GM21786 (cell line): ENCODE data around the gene EVI5.
"Not testable (repeated sequence)": the region's sequence is repeated elsewhere in the genome, so short reads cannot be mapped to it uniquely, and the experiment has no call there.

Experiments used
- ATAC-seq: cut with Tn5 transposase; IDR thresholded peaks from one replicate; pipeline ENCODE4 v1.9.1; 2021; ENCODE audit not compliant: unreplicated experiment

The EVI5 gene

DNA sequence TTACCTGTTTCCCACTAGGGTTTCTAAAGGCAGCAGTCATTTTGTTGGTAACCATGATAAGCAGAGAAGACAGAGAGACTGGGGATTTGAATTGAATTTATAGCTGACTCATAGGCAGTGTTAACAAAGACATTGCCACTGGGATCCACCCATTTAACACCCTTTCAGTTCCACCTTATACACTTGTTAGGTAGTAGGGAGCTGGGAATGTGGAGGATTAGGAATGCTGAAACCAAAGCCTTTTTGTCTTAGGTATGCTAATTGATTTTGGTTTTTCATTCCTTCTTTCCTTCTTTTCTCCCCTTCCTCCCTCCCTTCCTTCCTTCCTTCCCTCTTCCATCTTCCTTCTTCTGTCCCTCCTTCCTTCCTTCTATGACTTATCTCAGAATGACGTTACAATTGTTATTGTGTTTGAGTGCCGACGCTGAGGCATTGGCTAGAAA is 7.5 kb upstream of the EVI5 start:
- ATAC-seq = no peak

DNA sequence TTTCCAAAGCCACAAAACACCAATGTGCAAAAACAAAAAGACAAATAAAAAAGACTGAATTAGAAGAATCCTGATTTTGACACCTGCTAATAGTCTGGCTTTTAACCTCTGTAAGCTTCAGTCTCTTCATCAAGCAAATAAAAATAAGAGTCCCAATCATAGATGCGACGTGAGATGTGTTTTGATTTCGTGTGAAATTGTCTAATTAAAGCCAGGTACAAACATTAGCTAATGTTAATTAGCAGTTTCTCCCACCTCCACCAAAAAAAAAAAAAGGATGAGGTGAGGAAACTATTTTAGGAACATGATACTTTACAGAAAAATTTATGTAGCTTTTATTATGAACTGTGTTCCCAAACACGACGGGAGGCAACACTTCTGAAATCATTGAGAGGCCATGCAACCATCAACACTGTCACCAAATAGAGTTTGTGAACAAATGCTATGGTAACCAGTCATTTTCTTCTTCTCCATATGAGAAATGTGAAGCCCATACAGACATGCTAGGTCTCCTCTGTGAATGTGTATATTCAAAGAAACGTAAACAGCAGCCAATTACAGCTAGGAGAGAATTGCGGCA is 6.7 kb upstream of the EVI5 start:
- ATAC-seq = no peak

DNA sequence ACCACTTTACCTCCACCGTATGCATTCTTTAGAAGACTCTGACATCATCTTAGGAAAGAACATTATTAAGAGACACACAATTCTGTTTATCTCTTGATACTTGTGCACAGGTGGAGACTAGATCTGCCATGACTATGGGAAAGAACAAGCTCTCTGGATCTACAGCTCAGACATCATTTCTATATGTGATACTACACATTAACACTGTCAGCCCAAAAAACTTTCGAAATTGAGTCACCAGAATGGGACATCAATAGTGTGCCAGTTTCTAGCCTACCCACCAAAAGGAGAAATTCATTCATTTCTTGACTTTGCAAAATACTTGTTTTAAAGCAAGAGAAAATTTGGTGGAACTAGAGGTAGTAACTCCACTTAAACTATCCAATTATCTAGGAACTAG is 6.0 kb upstream of the EVI5 start:
- ATAC-seq = no peak

- no peak for ATAC-seq
Measured at GRCh38 chr1:92790081-92790480, 5.2 kb upstream of the EVI5 start.

- no peak for ATAC-seq
Measured at GRCh38 chr1:92786111-92786901, 1.4 kb upstream of the EVI5 start.

DNA sequence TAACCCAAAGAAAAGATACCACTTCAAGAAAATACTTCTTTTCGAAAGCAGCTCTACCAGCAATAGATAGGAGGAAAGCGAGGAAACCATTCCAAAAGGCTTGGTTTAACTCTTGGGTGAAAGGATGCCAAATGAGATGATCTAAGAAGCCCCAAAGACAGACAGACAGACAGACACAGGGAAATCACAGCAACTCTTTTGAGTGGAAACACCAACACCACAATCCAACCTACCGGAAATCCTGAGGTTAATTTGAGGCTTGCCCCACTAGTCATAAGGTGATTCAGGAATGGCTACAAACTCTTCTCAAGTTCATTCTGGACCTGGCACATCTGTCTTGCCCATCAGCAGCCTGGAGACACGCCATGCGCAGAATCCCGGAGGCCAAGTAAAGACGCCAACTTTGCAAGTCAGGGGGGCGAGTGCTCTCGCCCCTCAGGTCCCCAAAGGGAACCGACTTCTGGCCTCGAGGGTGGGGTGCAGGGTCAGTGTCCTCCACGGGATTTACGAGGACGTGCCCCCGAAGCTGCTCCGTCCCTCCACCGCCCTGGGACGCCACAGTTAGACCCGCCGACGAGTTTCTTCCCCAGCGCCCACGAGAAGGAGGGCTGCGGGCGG is 778 bp downstream of the EVI5 start:
- ATAC-seq = no peak

GRCh38 chr1:92783550-92783949 is 1.4 kb downstream of the EVI5 start:
- ATAC-seq = not testable (repeated sequence)

DNA sequence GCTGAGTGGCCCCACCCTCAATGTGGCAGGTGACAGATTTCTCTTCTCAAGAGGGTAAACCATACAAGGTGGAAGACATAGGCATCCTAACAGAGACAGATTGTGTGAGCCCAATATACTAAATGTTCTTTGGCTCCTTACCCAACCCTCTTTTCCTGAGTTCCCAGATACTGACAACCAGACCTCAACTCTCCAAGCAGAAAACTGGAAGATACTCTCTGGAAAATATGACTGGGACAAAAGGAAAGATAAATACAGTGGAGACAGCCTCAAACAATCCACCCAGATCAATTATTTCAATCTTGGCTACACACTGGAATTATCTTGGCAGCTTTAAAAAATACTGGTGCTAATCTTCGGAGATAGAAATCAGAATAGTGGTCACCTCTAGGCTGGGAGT is 6.5 kb downstream of the EVI5 start:
- no peak for ATAC-seq

DNA sequence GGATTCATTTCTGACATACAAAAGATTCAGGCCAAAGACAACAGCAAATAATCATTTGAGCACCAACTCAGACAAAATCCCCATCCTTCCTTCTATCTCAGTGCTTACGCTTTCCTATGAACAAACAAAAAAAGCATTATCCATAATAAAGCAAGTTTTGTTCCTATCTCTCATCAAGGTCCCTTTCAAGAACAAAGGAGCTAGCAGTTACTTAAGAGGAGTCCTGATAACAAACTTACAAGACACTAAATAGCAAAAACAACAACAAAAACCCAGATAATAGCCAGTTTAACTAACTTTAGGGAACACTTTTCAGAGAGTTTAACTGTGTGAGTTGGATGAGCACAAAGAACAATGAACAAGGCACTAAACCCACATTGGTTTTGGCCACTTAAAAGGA is 10.5 kb downstream of the EVI5 start:
- ATAC-seq = no peak

GRCh38 chr1:92773749-92774148 is 11.2 kb downstream of the EVI5 start:
- not testable (repeated sequence) for ATAC-seq

GRCh38 chr1:92769856-92770255 is 15.1 kb downstream of the EVI5 start:
- no peak for ATAC-seq

DNA sequence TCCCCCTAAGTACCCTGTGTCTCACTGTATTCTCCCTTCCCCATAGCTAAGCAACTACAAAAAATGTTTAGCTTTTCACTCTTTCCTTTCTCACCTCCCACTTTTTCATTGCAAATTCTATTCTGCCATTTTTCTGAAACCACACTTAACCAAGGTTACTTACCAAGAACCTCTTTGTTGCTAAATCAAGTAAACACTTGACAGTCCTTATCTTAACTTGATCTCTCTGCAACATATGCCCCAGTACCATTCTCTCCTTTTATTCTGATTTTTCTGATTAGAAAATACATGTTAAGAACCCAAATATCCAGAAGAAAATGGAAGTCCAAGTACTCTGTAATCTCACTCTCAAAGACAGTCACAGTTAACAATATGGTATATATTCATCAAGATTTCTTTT is 16.0 kb downstream of the EVI5 start:
- no peak for ATAC-seq

DNA sequence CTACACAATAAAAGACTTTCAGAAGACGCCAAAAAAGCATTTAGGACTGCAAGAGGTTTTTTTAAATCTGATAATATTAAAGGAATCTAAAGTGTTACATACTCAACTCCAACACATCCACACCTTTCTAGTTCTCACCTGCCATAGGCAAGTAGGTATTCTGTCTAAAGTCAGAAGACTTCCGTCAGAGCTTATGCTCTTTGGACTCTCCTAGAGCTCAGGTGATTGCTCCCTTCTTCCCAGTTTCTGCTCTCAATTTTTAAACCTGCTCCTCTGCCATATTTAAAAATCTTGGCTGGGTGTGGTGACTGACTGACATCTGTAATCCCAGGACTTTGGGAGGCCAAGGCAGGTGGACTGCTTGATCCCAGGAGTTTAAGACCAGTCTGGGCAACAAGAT is 16.6 kb downstream of the EVI5 start:
- ATAC-seq = no peak

- ATAC-seq = no peak
Measured at GRCh38 chr1:92764116-92764515, 20.8 kb downstream of the EVI5 start.

- no peak for ATAC-seq
Measured at GRCh38 chr1:92762355-92762754, 22.6 kb downstream of the EVI5 start.

- no peak for ATAC-seq
Measured at GRCh38 chr1:92759361-92759760, 25.5 kb downstream of the EVI5 start.

DNA sequence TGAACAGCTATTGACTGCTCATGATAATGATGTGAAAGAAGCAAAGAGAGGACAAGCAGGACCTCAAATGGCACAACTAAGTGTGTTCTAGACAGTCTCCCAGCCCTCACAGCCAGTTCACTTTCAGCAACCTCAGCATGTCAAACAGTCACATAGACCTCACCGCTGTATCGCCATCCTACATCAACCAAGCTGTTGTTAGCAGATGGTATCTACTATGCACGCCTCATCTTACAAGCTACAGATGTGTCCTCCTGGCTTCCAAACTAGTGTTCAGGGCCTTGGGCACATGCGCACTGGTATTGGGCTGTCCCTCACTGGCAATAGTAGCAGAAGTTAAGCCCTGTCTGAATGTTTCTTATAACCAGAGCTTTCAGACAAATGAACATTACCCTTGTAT is 28.4 kb downstream of the EVI5 start:
- no peak for ATAC-seq

GRCh38 chr1:92755541-92756461 is 29.1 kb downstream of the EVI5 start:
- ATAC-seq = no peak

GRCh38 chr1:92754719-92755050 is 30.2 kb downstream of the EVI5 start:
- no peak for ATAC-seq

DNA sequence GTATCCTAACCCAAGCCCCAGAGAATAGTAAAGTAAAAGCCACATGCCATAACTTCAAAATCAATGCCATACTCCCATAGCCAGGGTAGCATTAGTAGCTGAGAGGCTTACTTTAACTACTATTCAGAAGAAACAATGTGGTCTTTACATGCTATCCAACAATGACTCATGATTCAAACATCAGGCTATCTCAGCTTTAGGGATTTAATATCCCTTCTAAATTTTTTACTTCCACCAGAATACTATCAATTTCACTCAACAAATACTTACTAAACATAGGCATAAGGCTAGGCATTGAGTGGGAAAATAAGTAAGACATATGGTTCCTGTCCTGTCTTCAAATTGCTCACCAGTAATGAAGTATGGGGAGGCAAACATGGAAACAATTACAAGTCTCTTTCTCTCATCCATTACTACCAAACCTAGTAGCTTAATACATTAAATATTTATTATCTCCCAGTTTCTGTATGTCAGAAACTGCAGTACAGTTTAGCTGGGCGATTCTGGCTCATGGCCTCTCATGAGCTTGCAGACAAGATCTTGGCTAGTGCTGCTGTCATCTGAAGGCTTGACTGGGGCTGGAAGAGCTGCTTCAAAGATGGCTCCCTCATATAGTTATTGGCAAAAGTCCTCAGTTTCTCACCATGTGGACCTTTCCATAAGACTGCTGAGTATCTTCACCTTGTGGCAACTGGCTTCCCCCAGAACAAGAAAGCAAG is 30.7 kb downstream of the EVI5 start:
- no peak for ATAC-seq

- ATAC-seq = no peak
Measured at GRCh38 chr1:92752719-92753118, 32.2 kb downstream of the EVI5 start.
